H9 (cell line): Measurements from ENCODE around the gene S100A2. TPM values are rescaled to one million over a fixed set of nuclear protein-coding genes. Genes with fewer than 3 reads are reported as not detected.

ENCODE experiments used
- DNase-seq: peaks from one replicate; pipeline ENCODE4 v3.0.0-alpha.2; 2017
- H2AFZ ChIP-seq: one replicate; pipeline ENCODE4 v1.6.1; 2013; ENCODE audit warnings: mild to moderate bottlenecking, low read length, control low read depth, moderate library complexity
- H2AK5ac ChIP-seq: 2 replicates; pipeline ENCODE4 v1.6.1; 2013; ENCODE audit warnings: low read length, control low read depth, mixed read lengths; ENCODE audit not compliant: insufficient read length
- H2BK120ac ChIP-seq: one replicate; pipeline ENCODE4 v1.6.1; 2013; ENCODE audit warnings: low read depth, mild to moderate bottlenecking, low read length, control low read depth, inconsistent platforms; ENCODE audit not compliant: poor library complexity, severe bottlenecking
- H2BK12ac ChIP-seq: 2 replicates; pipeline ENCODE4 v1.6.1; 2013; ENCODE audit warnings: low read length, control low read depth, mixed read lengths, low read depth; ENCODE audit not compliant: insufficient read length
- H2BK15ac ChIP-seq: 2 replicates; pipeline ENCODE4 v1.6.1; 2013; ENCODE audit warnings: low read depth, low read length, control low read depth
- H2BK20ac ChIP-seq: one replicate; pipeline ENCODE4 v1.6.1; 2013; ENCODE audit warnings: low read depth, mild to moderate bottlenecking, low read length, control low read depth, inconsistent platforms; ENCODE audit not compliant: poor library complexity, severe bottlenecking
- H2BK5ac ChIP-seq: 2 replicates; pipeline ENCODE4 v1.6.1; 2013; ENCODE audit warnings: low read length, control low read depth, mixed read lengths; ENCODE audit not compliant: insufficient read length
- H3K14ac ChIP-seq: 2 replicates; pipeline ENCODE4 v1.6.1; 2013; ENCODE audit warnings: low read length, control low read depth; ENCODE audit not compliant: insufficient read depth
- H3K18ac ChIP-seq: 2 replicates; pipeline ENCODE4 v1.6.1; 2013; ENCODE audit warnings: low read depth, mild to moderate bottlenecking, mixed read lengths, low read length, control low read depth; ENCODE audit not compliant: insufficient read length
- H3K23ac ChIP-seq: 2 replicates; pipeline ENCODE4 v1.6.1; 2013; ENCODE audit warnings: low read length, control low read depth, mixed read lengths, low read depth; ENCODE audit not compliant: insufficient read length
- H3K23me2 ChIP-seq: 2 replicates; pipeline ENCODE4 v1.6.1; 2013; ENCODE audit warnings: low read depth, mild to moderate bottlenecking, mixed read lengths, low read length, control low read depth; ENCODE audit not compliant: insufficient read length, poor library complexity, severe bottlenecking
- H3K27ac ChIP-seq: 2 replicates; pipeline ENCODE4 v1.5.1; 2013; ENCODE audit warnings: low read length, control low read depth, mixed read lengths, low read depth; ENCODE audit not compliant: insufficient read length
- H3K27me3 ChIP-seq: 2 replicates; pipeline ENCODE4 v1.6.1; 2013; ENCODE audit warnings: low read length, control low read depth, inconsistent platforms; ENCODE audit not compliant: insufficient read depth
- H3K4ac ChIP-seq: 2 replicates; pipeline ENCODE4 v1.6.1; 2013; ENCODE audit warnings: low read depth, mild to moderate bottlenecking, control low read depth, inconsistent platforms, low read length, moderate library complexity
- H3K4me1 ChIP-seq: 2 replicates; pipeline ENCODE4 v1.6.1; 2013; ENCODE audit warnings: low read length, control low read depth, inconsistent platforms; ENCODE audit not compliant: insufficient read depth
- H3K4me2 ChIP-seq: 2 replicates; pipeline ENCODE4 v1.6.1; 2013; ENCODE audit warnings: low read length, control low read depth, mixed read lengths; ENCODE audit not compliant: insufficient read length, insufficient read depth
- H3K56ac ChIP-seq: 2 replicates; pipeline ENCODE4 v1.6.1; 2013; ENCODE audit warnings: low read depth, mild to moderate bottlenecking, mixed read lengths, low read length, control low read depth; ENCODE audit not compliant: insufficient read length
- H3K79me1 ChIP-seq: 2 replicates; pipeline ENCODE4 v1.6.1; 2013; ENCODE audit warnings: low read depth, mild to moderate bottlenecking, moderate library complexity, low read length, control low read depth, inconsistent platforms; ENCODE audit not compliant: insufficient read depth, poor library complexity, severe bottlenecking
- H3K79me2 ChIP-seq: 2 replicates; pipeline ENCODE4 v1.6.1; 2013; ENCODE audit warnings: low read length, control low read depth, inconsistent platforms; ENCODE audit not compliant: insufficient read depth
- H3K9ac ChIP-seq: 2 replicates; pipeline ENCODE4 v1.6.1; 2013; ENCODE audit warnings: low read length, control low read depth, mixed read lengths; ENCODE audit not compliant: insufficient read length; ENCODE audit errors: extremely low read depth
- H3K9me3 ChIP-seq: one replicate; pipeline ENCODE4 v1.6.1; 2013; ENCODE audit warnings: low read depth, low read length, inconsistent platforms; ENCODE audit not compliant: control insufficient read depth
- H3T11ph ChIP-seq: one replicate; pipeline ENCODE4 v1.6.1; 2013; ENCODE audit warnings: mild to moderate bottlenecking, low read length, control low read depth, inconsistent platforms
- H4K20me1 ChIP-seq: one replicate; pipeline ENCODE4 v1.6.1; 2013; ENCODE audit not compliant: control insufficient read depth, insufficient read length, insufficient read depth
- H4K5ac ChIP-seq: 2 replicates; pipeline ENCODE4 v1.6.1; 2013; ENCODE audit warnings: low read depth, mild to moderate bottlenecking, mixed read lengths, low read length, control low read depth; ENCODE audit not compliant: insufficient read length
- H4K8ac ChIP-seq: replicated peaks from 2 replicates; pipeline ENCODE4 v1.6.1; 2013; ENCODE audit warnings: low read length, control low read depth, mixed read lengths, low read depth; ENCODE audit not compliant: insufficient read length
- H4K91ac ChIP-seq: 2 replicates; pipeline ENCODE4 v1.6.1; 2013; ENCODE audit warnings: low read depth, mild to moderate bottlenecking, moderate library complexity, mixed read lengths, low read length, control low read depth; ENCODE audit not compliant: insufficient read length
- H3K27ac Mint-ChIP-seq, 3 experiments: 2 replicates in 2 of 3; 3 replicates in 1 of 3; pipeline ENCODE4 v1.8.0; 2020 to 2021; ENCODE audit warnings: mixed read lengths in 3 of 3, mild to moderate bottlenecking in 1 of 3, moderate library complexity in 1 of 3
- H3K27me3 Mint-ChIP-seq: 2 replicates; pipeline ENCODE4 v1.8.0; 2021; ENCODE audit warnings: low read depth, mild to moderate bottlenecking, moderate library complexity, mixed read lengths
- H3K36me3 Mint-ChIP-seq, 3 experiments: 2 replicates in 2 of 3; 3 replicates in 1 of 3; pipeline ENCODE4 v1.8.0; 2020 to 2021; ENCODE audit warnings: low read depth in 3 of 3, mixed read lengths in 3 of 3; ENCODE audit not compliant: insufficient read depth in 1 of 3
- H3K4me1 Mint-ChIP-seq, 2 experiments: 2 replicates each; pipeline ENCODE4 v1.8.0; 2020; ENCODE audit warnings: mixed read lengths in 2 of 2
- H3K4me3 Mint-ChIP-seq, 2 experiments: 2 replicates in 1 of 2; 3 replicates in 1 of 2; pipeline ENCODE4 v1.8.0; 2020 to 2021; ENCODE audit warnings: mild to moderate bottlenecking in 2 of 2, mixed read lengths in 2 of 2, moderate library complexity in 1 of 2
- H3K9me3 Mint-ChIP-seq, 2 experiments: 2 replicates in 1 of 2; 3 replicates in 1 of 2; pipeline ENCODE4 v1.8.0; 2020; ENCODE audit warnings: mild to moderate bottlenecking in 2 of 2, mixed read lengths in 2 of 2, moderate library complexity in 1 of 2
- WGBS: extraction: QIAGEN DNeasy Blood & Tissue Kit; methylation state at CpG from one replicate; pipeline ENCODE4 v1.1.7; 2013; ENCODE audit warnings: missing lambda C conversion rate, low lambda C conversion rate, mixed read lengths; ENCODE audit not compliant: insufficient read length; ENCODE audit errors: extremely low coverage; 5-methylcytosine and 5-hydroxymethylcytosine counted together
- total RNA-seq: library from RNA; stranded (reverse); gene quantifications from 2 replicates; pipeline ENCODE4 v1.2.1, GENCODE V29; 2021
- TF ChIP-seq, protein P1 (sequence below): fragments of 200-600 bp; sonication (generic); conservative IDR thresholded peaks from 3 replicates; pipeline ENCODE4 v1.8.0; 2021; ENCODE audit warnings: antibody characterized with exemption, mild to moderate bottlenecking

S100A2 gene
- total RNA-seq, 1 experiment from 2014 or later: 0.57 TPM

DNA sequence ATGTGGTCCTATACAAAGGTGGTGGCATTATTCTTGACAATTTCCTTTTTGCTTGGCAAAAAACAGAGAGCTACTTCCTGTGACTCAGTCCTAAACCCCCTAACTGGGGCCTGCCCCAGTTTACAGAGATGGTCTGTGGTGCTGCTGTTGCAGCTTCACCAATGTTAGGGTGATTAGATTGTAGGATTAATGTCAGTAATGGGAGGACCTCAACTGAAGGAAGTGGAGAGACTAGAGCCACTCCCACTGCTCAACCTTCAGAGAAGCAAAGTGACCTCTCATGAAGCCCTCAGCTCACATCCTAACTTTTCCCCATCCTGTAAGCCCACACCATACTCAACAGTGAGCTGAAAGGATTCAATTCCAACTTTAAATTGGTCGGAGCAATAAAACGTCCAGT, 33.5 kb downstream of the S100A2 start:
- Histone ChIP-seq H3K14ac (no peak overlapping the region), H3K18ac (no peak overlapping the region), H4K91ac (no peak overlapping the region), H3K79me2 (no peaks in the 10 kb centered on the region), H3T11ph (no peak overlapping the region), H4K20me1 (no peaks in the 10 kb centered on the region), H3K79me1 (no peaks in the 10 kb centered on the region), H4K5ac (no peak overlapping the region), H2BK15ac (no peak overlapping the region), H3K27me3 (no peaks in the 10 kb centered on the region; the same call in 1 of the 2 replicates), H3K4me1 (peaks cover 5% of the 10 kb centered on the region; the same call in 1 of the 2 replicates), H2BK12ac (no peak overlapping the region), H3K56ac (no peak overlapping the region), H3K27ac (no peak overlapping the region), H4K8ac (no peak overlapping the region), H2AK5ac (no peak overlapping the region), H2BK120ac (no peak overlapping the region), H3K4me2 (no peak overlapping the region), H2BK20ac (no peak overlapping the region), H3K23me2 (no peaks in the 10 kb centered on the region), H2AFZ (no peak overlapping the region), H3K4ac (no peak overlapping the region), H3K23ac (no peak overlapping the region), H3K9ac (no peak overlapping the region), H2BK5ac (no peak overlapping the region), H3K9me3 (no peaks in the 10 kb centered on the region)
- DNase-seq: no peak
- peaks cover 32 to 40% of the 10 kb centered on the region in 2 experiments for H3K4me1 Mint-ChIP-seq
- no peak overlapping the region for H3K27ac Mint-ChIP-seq
- WGBS: no CpG with 5 or more reads among the region's 2 CpGs
- peak overlapping the region; percentile 60 to 72; a peak in 4 of 5 replicates for H3K4me3 Mint-ChIP-seq
- no peaks in the 10 kb centered on the region for H3K9me3 Mint-ChIP-seq
- H3K36me3 Mint-ChIP-seq: no peaks in the 10 kb centered on the region
- peaks cover 5% of the 10 kb centered on the region for H3K27me3 Mint-ChIP-seq
- TF ChIP-seq, protein P1, sequence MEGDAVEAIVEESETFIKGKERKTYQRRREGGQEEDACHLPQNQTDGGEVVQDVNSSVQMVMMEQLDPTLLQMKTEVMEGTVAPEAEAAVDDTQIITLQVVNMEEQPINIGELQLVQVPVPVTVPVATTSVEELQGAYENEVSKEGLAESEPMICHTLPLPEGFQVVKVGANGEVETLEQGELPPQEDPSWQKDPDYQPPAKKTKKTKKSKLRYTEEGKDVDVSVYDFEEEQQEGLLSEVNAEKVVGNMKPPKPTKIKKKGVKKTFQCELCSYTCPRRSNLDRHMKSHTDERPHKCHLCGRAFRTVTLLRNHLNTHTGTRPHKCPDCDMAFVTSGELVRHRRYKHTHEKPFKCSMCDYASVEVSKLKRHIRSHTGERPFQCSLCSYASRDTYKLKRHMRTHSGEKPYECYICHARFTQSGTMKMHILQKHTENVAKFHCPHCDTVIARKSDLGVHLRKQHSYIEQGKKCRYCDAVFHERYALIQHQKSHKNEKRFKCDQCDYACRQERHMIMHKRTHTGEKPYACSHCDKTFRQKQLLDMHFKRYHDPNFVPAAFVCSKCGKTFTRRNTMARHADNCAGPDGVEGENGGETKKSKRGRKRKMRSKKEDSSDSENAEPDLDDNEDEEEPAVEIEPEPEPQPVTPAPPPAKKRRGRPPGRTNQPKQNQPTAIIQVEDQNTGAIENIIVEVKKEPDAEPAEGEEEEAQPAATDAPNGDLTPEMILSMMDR: no peak
